Type B pancreatic cell (in vitro differentiated cells): Measurements from ENCODE around the gene NOTUM. TPM values are rescaled to one million over a fixed set of nuclear protein-coding genes. Genes with fewer than 3 reads are reported as not detected.
A peak's percentile ranks its signal among the peaks of the same experiment; 100 is the strongest.

Source experiments
- DNase-seq: peaks from one replicate; pipeline ENCODE4 v3.0.0; 2021; ENCODE audit warnings: mixed read lengths; ENCODE audit not compliant: unreplicated experiment; ENCODE audit errors: extremely low spot score
- H3K27ac Mint-ChIP-seq: 2 replicates; pipeline ENCODE4 v1.8.0; 2021; ENCODE audit warnings: mild to moderate bottlenecking, mixed read lengths
- H3K27me3 Mint-ChIP-seq: 2 replicates; pipeline ENCODE4 v1.8.0; 2021; ENCODE audit warnings: mixed read lengths
- H3K36me3 Mint-ChIP-seq: 2 replicates; pipeline ENCODE4 v1.8.0; 2021; ENCODE audit warnings: mixed read lengths
- H3K4me1 Mint-ChIP-seq: one replicate; pipeline ENCODE4 v1.8.0; 2021; ENCODE audit warnings: mixed read lengths; ENCODE audit not compliant: unreplicated experiment
- H3K4me3 Mint-ChIP-seq: 2 replicates; pipeline ENCODE4 v1.8.0; 2021; ENCODE audit warnings: mild to moderate bottlenecking, mixed read lengths
- H3K9me3 Mint-ChIP-seq: 2 replicates; pipeline ENCODE4 v1.8.0; 2021; ENCODE audit warnings: mixed read lengths
- total RNA-seq: library from RNA; stranded (reverse); gene quantifications from 2 replicates; pipeline ENCODE4 v1.2.1, GENCODE V29; 2021; ENCODE audit warnings: low replicate concordance
- TF ChIP-seq, protein P1 (sequence below): fragments of 200-600 bp; sonication (generic); conservative IDR thresholded peaks from 2 replicates; pipeline ENCODE4 v1.5.0; 2021; ENCODE audit warnings: antibody characterized with exemption, mild to moderate bottlenecking

Gene NOTUM
- total RNA-seq, 1 donor from 2014 or later = 3.2 TPM

- Mint-ChIP-seq H3K9me3 (no peaks in the 10 kb centered on the region), H3K4me1 (no peaks in the 10 kb centered on the region), H3K36me3 (no peaks in the 10 kb centered on the region), H3K27ac (no peak overlapping the region), H3K27me3 (peaks cover 4% of the 10 kb centered on the region), H3K4me3 (no peak overlapping the region)
- TF ChIP-seq, protein P1, sequence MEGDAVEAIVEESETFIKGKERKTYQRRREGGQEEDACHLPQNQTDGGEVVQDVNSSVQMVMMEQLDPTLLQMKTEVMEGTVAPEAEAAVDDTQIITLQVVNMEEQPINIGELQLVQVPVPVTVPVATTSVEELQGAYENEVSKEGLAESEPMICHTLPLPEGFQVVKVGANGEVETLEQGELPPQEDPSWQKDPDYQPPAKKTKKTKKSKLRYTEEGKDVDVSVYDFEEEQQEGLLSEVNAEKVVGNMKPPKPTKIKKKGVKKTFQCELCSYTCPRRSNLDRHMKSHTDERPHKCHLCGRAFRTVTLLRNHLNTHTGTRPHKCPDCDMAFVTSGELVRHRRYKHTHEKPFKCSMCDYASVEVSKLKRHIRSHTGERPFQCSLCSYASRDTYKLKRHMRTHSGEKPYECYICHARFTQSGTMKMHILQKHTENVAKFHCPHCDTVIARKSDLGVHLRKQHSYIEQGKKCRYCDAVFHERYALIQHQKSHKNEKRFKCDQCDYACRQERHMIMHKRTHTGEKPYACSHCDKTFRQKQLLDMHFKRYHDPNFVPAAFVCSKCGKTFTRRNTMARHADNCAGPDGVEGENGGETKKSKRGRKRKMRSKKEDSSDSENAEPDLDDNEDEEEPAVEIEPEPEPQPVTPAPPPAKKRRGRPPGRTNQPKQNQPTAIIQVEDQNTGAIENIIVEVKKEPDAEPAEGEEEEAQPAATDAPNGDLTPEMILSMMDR = no peak
- peak; percentile 69 for DNase-seq
These were observed 12.2 kb downstream of the NOTUM start for GRCh38 chr17:81948635-81949378.

DNA sequence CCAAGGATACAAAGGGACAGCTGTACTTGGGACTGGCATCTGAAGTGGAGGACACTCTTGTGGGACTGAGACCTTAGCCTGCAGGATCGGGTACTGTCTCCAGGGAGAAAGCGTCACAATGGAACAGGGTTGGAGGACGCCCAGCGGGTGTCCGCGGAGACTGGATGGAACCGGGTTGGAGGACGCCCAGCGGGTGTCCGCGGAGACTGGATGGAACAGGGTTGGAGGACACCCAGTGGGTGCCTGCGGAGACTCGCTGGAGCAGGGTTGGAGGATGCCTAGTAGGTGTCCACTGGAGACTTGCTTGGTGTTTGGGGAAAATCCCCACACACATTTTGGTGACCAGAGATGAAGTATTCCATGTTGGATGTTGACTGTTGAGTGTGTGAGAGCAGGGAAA lies 13.8 kb downstream of the NOTUM start, which contains the start of gene MYADML2:
Gene MYADML2 (minus strand): TSS at position 45 of the 400 bp plus-strand sequence. CDS start 5,492 bp downstream, outside the sequence.
- H3K4me1 Mint-ChIP-seq = no peaks in the 10 kb centered on the region
- no peak for DNase-seq
- no peak within 1 kb of the TSS for H3K4me3 Mint-ChIP-seq
- TF ChIP-seq, protein P1 = no peak
- H3K27me3 Mint-ChIP-seq = peaks cover 4% of the 10 kb centered on the region
- no peaks in the 10 kb centered on the region for H3K36me3 Mint-ChIP-seq
- H3K27ac Mint-ChIP-seq = no peak within 1 kb of the TSS
- H3K9me3 Mint-ChIP-seq = no peaks in the 10 kb centered on the region

DNA sequence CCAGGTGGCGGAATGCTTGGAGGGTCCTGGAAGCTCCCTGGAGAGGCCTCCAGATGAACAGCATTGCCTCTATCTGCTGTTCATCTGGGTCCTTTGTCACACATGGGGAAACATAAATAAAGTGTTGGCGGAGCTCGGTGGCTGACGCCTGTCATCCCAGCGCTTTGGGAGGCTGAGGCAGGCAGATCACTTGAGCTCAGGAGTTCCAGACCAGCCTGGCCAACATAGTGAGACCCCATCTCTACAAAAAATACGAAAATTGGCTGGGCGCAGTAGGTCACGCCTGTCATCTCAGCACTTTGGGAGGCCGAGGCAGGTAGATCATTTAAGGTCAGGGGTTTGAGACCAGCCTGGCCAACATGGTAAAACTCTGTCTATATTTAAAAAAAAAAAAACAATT lies 16.1 kb downstream of the NOTUM start:
- Mint-ChIP-seq H3K4me1 (no peaks in the 10 kb centered on the region), H3K9me3 (no peaks in the 10 kb centered on the region), H3K27me3 (peaks cover 4% of the 10 kb centered on the region), H3K4me3 (no peak overlapping the region), H3K27ac (no peak overlapping the region), H3K36me3 (no peaks in the 10 kb centered on the region)
- TF ChIP-seq, protein P1 = no peak
- no peak for DNase-seq

- H3K9me3 Mint-ChIP-seq = no peaks in the 10 kb centered on the region
- no peak overlapping the region for H3K4me3 Mint-ChIP-seq
- H3K36me3 Mint-ChIP-seq = no peaks in the 10 kb centered on the region
These were observed 18.8 kb downstream of the NOTUM start for GRCh38 chr17:81942167-81942553.

DNA sequence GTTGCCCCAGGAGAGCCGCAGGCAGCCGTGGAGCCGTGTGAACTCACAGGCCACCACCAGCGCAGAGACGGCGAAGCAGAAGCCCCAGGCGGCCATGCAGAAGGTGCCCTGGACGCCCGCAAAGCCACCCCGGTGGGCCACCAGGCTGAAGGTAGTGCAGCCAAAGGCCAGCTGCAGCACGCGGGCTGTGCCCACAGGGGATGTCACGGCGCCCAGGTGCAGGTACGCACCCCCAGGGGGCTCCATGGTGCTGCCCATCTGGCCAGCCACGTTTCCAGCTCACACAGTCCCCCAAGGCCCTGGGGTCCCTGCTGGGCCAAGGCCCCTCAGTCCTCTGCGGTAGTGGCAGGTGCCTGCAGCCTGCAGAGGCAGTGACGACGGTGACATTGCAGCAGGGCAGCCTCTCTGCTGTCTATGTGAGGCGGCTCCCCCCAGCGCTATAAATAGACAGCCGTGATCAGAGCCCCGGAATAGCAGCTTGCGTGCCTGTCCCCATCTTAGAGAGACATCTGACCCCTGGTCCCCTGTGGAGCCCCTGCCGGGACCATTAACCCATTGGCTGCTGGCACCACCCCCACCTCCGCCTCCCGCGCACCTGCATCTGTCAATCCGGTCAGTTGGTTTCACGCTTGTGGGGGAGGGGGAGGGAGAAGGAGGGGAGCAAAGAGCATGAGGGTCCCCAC lies 19.4 kb downstream of the NOTUM start:
- no peak overlapping the region for H3K27ac Mint-ChIP-seq
- TF ChIP-seq, protein P1 = no peak
- no peaks in the 10 kb centered on the region for H3K36me3 Mint-ChIP-seq
- H3K4me3 Mint-ChIP-seq = no peak overlapping the region
- peaks cover 4% of the 10 kb centered on the region for H3K27me3 Mint-ChIP-seq
- no peak for DNase-seq
- H3K4me1 Mint-ChIP-seq = no peaks in the 10 kb centered on the region
- no peaks in the 10 kb centered on the region for H3K9me3 Mint-ChIP-seq

More at GRCh38 chr17:81942167-81942553, 18.8 kb downstream of the NOTUM start:
- Mint-ChIP-seq H3K4me1 (no peaks in the 10 kb centered on the region), H3K27ac (no peak overlapping the region), H3K27me3 (peaks cover 4% of the 10 kb centered on the region)
- DNase-seq = no peak
- TF ChIP-seq, protein P1 = no peak
